ENCODE results near the gene RAP1A. TPM values are rescaled to one million over a fixed set of nuclear protein-coding genes. Genes with fewer than 3 reads are reported as not detected.
A peak's percentile ranks its signal among the peaks of the same experiment; 100 is the strongest.

The RAP1A gene
- total RNA-seq, 1 donor from 2014 or later: 219 TPM

DNA sequence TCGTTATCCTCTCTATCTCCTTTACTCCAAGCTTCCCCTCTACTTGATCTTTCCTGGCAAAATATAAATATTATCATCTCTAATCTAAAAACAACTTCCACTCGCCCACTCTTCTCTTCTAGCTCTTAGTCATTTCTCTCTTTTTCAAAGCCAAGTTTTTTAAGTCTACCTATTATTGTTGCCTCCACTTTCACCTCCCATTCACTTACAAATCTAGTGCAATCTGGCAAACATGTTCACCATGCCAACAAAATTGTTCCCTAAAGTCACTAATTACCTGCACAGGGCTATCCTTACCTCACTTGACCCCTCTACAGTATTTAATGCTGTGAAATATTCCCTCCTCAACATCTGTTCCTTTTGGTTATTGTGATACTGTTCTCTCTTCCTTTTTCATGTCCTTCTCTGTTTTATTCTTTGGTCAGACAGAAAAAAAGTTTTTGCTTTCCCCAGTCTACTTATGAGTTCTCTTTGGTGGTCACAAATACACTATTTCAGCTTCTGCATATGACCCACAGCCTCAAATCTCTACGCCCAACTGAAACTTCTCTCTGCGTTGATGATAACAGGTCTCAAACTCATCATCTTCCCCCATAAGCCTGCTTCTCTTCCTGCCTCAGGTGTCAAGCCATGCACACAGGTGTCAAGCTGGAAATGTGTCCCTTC, 31.9 kb upstream of the RAP1A start:
- Mint-ChIP-seq H3K36me3 (ENCODE audit: low read depth) (no peaks in the 10 kb centered on the region), H3K27ac (no peak overlapping the region), H3K9me3 (no peaks in the 10 kb centered on the region), H3K27me3 (ENCODE audit: low read depth) (no peaks in the 10 kb centered on the region), H3K4me3 (ENCODE audit: low read depth) (no peak overlapping the region), H3K4me1 (ENCODE audit: low read depth) (peaks cover 28% of the 10 kb centered on the region)
- no peak for DNase-seq (ENCODE audit: low spot score)
- intact Hi-C loops (cut with micrococcal nuclease): loop anchor here (2.0 kb wide), 1 partner anchor 13 kb away; no protein-coding TSS in a partner anchor

DNA sequence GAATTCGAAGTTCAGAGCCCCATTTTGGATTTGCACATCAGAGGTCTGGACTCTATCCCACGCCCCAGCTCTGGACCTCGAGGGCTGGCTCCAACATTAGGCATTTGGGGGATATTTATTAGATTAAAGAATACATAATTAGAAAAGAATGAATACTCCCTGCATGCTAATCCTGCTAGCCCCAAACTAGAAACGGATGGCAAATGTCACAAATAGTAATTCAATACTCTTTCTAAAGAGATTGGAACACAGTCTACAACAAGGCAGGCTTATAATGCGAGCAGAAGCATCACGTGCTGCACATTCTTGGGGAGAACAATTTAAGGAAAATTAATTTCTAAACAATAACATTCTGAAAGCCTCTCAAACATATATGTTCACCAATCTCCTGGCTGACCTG, 27.7 kb upstream of the RAP1A start:
- Mint-ChIP-seq H3K4me1 (ENCODE audit: low read depth) (peaks cover 67% of the 10 kb centered on the region), H3K36me3 (ENCODE audit: low read depth) (peaks cover 3% of the 10 kb centered on the region), H3K27me3 (ENCODE audit: low read depth) (no peaks in the 10 kb centered on the region), H3K9me3 (no peaks in the 10 kb centered on the region), H3K27ac (peak overlapping the region; percentile 89), H3K4me3 (ENCODE audit: low read depth) (no peak overlapping the region)
- no peak for DNase-seq (ENCODE audit: low spot score)
- intact Hi-C loops (cut with micrococcal nuclease): loop anchor here (1.0 to 10.0 kb wide), 6 partner anchors 24 to 707 kb away; no protein-coding TSS in a partner anchor

DNA sequence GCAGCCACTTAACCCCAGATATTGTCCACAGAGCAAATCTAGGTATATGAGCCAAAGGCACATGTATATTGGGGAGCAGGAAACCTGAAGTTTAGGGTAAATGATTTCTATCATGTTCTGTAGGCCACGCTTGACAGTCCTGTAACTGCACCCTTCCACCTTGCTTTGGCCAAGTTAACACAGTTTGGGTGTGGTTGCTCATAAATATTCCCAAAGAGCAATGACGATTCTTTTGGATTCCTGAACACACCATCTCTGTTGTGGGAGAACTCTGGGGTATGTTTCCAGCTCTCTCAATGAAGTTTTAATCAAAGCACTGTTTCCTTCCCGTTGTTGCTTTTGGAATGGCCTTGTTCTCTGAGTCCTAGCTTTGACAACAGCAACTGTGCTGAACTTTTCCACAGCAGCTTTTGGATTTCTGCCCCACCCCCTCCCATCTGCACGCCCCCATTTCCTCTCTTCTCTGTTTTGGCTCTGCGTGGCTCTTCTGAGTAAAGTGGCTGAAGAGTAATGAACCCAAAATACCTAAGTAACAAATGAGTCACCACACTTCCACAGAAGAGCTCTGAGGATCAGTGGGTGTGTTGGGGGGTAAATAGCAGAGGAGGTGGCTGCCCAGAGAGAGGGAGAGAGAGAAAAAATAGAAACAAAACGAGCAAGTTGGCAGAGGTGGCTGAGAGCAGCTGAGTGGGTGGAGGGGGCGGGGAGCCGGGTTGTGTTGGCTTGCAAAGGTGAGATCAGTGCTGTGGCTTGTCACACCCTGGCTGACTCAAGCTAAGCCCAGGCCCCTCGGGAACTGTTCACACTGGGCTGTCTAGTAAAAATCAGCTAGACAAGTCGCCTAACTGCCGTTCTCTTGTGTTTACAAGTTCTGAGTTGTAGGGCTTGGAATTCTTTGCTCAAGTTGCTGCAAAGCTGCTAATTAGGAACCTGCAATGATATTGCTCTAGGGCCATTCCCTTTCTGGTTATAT, 26.9 kb upstream of the RAP1A start:
- H3K27ac Mint-ChIP-seq: peak overlapping the region; percentile 89
- intact Hi-C loops (cut with micrococcal nuclease): loop anchor here (1.0 to 10.0 kb wide), 8 partner anchors 9 to 708 kb away; no protein-coding TSS in a partner anchor
- H3K4me1 Mint-ChIP-seq (ENCODE audit: low read depth): peaks cover 74% of the 10 kb centered on the region
- no peaks in the 10 kb centered on the region for H3K9me3 Mint-ChIP-seq
- peak; percentile 84 for DNase-seq (ENCODE audit: low spot score)
- H3K27me3 Mint-ChIP-seq (ENCODE audit: low read depth): no peaks in the 10 kb centered on the region
- peaks cover 3% of the 10 kb centered on the region for H3K36me3 Mint-ChIP-seq (ENCODE audit: low read depth)
- peak overlapping the region; percentile 54 for H3K4me3 Mint-ChIP-seq (ENCODE audit: low read depth)

DNA sequence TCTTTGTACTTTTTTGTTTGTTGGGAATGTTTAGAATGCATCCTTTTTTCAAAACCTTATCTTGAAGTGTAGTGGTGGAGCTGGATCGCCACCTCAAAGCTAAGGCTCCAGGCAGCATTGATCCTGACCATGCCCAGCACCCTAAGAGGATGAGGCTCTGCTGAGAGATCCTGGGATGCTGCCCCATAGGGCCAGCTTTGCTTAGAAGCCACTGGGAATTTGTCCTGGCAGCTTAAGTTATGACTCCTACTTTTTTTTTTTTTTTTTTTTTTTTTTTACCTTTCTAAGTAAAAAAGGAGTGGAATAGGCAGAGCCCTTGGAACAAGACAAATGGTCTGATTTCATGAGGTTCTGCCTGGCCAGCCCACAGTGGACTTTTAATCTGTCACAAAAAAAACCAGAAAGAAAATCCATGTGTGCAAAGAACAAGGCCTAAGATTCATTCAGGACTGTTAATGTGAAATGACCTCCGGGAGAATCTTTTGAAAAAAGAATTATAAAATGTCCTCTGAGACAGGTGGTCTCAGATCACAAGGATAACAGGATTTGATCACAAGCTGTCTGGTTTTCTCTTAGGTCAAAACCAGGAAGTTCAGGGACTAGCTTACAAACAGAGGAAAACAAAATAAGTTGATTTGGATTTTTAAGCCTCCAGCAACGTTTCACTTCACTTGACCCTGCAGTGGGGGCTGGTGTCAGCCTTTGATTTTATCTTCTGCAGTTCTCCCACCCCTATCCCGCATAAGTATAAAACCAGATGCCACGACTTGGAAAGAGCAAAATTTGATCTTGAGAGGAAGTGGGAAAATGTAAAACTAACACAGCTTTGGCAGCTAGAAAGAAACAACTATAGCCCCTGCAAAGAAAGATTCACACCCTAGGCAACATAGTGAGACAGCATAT, 25.9 kb upstream of the RAP1A start:
- no peak for DNase-seq (ENCODE audit: low spot score)
- peaks cover 3% of the 10 kb centered on the region for H3K36me3 Mint-ChIP-seq (ENCODE audit: low read depth)
- peak overlapping the region; percentile 89 for H3K27ac Mint-ChIP-seq
- no peaks in the 10 kb centered on the region for H3K27me3 Mint-ChIP-seq (ENCODE audit: low read depth)
- H3K9me3 Mint-ChIP-seq: no peaks in the 10 kb centered on the region
- H3K4me1 Mint-ChIP-seq (ENCODE audit: low read depth): peaks cover 84% of the 10 kb centered on the region
- intact Hi-C loops (cut with micrococcal nuclease): loop anchor here (1.0 to 10.0 kb wide), 7 partner anchors 8 to 709 kb away; no protein-coding TSS in a partner anchor
- peak overlapping the region; percentile 59 for H3K4me3 Mint-ChIP-seq (ENCODE audit: low read depth)

DNA sequence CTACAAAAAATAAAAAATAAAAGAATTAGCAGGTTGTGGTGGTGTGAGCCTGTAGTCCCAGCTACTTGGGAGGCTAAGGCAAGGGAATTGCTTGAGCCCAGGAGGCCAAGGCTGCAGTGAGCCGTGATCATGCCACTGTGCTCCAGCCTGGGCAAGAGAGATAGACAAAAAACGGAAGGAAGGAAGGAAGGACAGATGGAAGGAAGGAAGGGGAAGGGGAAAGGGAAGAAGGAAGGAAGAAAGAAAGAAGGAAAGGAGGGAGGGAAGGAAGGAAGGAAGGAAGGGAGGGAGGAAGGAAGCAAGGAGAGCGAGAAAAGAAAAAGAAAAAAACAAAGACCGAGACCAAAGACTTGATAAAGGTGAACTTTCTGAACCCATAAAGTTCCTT, 25.3 kb upstream of the RAP1A start:
- no peak for DNase-seq (ENCODE audit: low spot score)
- H3K4me1 Mint-ChIP-seq (ENCODE audit: low read depth): peaks cover 87% of the 10 kb centered on the region
- H3K9me3 Mint-ChIP-seq: no peaks in the 10 kb centered on the region
- intact Hi-C loops (cut with micrococcal nuclease): loop anchor here (10.0 kb wide), 1 partner anchor 709 kb away; no protein-coding TSS in a partner anchor
- peaks cover 3% of the 10 kb centered on the region for H3K36me3 Mint-ChIP-seq (ENCODE audit: low read depth)
- peak overlapping the region; percentile 59 for H3K4me3 Mint-ChIP-seq (ENCODE audit: low read depth)
- no peaks in the 10 kb centered on the region for H3K27me3 Mint-ChIP-seq (ENCODE audit: low read depth)
- peak overlapping the region; percentile 89 for H3K27ac Mint-ChIP-seq

DNA sequence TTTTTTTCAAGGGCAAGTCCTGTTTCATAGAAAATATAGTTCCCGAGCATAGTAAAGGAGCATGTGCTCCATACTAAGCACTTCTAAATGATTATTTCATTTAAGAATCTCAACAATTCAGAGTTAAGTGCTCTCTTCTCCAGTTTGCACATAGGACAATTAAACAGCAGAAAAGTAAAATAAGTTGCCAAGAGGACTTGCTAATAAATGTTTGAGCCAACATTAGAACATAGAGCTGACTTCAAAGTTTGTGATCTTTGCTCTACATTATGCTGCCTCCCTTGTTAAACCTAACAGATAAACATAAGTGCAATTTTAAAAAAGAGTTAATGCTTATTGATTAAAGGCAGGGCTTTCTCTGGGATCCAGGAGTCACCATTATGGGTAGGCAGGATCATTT, 23.8 kb upstream of the RAP1A start:
- H3K4me1 Mint-ChIP-seq (ENCODE audit: low read depth): peaks cover 93% of the 10 kb centered on the region
- intact Hi-C loops (cut with micrococcal nuclease): loop anchor here (10.0 kb wide), 1 partner anchor 711 kb away; no protein-coding TSS in a partner anchor
- H3K9me3 Mint-ChIP-seq: no peaks in the 10 kb centered on the region
- H3K4me3 Mint-ChIP-seq (ENCODE audit: low read depth): no peak overlapping the region
- no peaks in the 10 kb centered on the region for H3K27me3 Mint-ChIP-seq (ENCODE audit: low read depth)
- H3K36me3 Mint-ChIP-seq (ENCODE audit: low read depth): peaks cover 12% of the 10 kb centered on the region
- DNase-seq (ENCODE audit: low spot score): no peak
- peak overlapping the region; percentile 80 for H3K27ac Mint-ChIP-seq

DNA sequence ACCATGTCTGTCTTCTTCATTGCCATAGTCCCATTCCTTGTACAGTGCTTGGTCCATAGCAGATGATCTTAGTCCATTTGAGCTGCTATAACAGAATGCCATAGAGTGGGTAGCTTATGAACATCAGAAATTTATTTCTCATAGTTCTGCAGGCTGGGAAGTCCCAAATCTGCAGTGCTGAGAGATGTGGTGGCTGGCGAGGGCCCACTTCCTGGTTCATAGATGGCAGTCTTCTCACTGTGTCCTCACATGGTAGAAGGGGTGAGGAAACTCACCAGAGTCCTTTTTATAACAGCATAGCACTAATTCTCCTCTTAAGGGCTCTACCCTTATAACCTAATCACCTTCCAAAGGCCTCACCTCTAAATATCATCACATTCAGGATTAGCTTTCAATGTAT, 23.1 kb upstream of the RAP1A start:
- H3K36me3 Mint-ChIP-seq (ENCODE audit: low read depth): peaks cover 14% of the 10 kb centered on the region
- H3K9me3 Mint-ChIP-seq: no peaks in the 10 kb centered on the region
- DNase-seq (ENCODE audit: low spot score): peak; percentile 30
- peak overlapping the region; percentile 6 for H3K4me3 Mint-ChIP-seq (ENCODE audit: low read depth)
- intact Hi-C loops (cut with micrococcal nuclease): loop anchor here (10.0 kb wide), 1 partner anchor 712 kb away; no protein-coding TSS in a partner anchor
- H3K27me3 Mint-ChIP-seq (ENCODE audit: low read depth): no peaks in the 10 kb centered on the region
- H3K27ac Mint-ChIP-seq: peak overlapping the region; percentile 80
- peaks cover 93% of the 10 kb centered on the region for H3K4me1 Mint-ChIP-seq (ENCODE audit: low read depth)

DNA sequence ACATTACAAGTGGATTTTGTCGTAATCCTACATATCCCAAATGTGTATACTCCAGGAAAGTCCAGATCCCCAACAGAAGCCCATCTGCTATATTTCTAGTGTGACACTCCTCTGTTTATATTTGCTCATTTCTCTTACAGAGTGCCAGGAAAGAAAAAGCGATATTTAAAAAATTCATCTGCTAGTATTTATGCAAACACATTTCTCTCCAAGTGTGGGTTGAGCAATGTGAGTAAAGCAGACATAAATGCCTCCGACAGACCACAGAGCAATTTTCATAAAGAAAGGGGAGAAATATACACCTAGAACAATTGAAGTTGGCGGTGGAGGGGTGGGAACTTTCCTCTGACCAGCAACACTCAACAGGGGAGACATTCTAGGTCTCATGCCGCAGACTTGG, 22.2 kb upstream of the RAP1A start:
- no peak for DNase-seq (ENCODE audit: low spot score)
- Mint-ChIP-seq H3K9me3 (no peaks in the 10 kb centered on the region), H3K4me1 (ENCODE audit: low read depth) (peaks cover 92% of the 10 kb centered on the region), H3K36me3 (ENCODE audit: low read depth) (peaks cover 14% of the 10 kb centered on the region), H3K27me3 (ENCODE audit: low read depth) (no peaks in the 10 kb centered on the region), H3K27ac (peak overlapping the region; percentile 80), H3K4me3 (ENCODE audit: low read depth) (no peak overlapping the region)
- intact Hi-C loops (cut with micrococcal nuclease): loop anchor here (10.0 kb wide), 1 partner anchor 713 kb away; no protein-coding TSS in a partner anchor

DNA sequence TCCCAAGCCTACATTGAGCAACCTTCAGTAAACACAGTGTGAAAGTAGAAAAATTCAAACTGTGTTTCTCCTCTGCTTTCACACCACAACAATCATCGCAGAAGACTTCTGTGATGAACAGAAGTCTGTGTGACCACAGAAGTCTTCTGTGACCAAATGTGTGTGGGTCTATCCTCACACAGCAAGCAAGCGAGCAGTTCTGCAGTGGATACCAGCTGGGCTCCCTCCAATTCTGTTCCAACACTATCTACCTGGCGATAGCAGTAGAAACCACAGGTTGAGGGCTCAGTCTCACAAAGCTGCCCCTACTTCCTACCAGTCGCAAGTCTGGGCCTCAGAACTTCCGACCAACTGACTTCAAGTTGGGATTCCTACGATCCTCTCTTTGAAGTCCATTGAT, 21.0 kb upstream of the RAP1A start:
- H3K36me3 Mint-ChIP-seq (ENCODE audit: low read depth): peaks cover 18% of the 10 kb centered on the region

DNA sequence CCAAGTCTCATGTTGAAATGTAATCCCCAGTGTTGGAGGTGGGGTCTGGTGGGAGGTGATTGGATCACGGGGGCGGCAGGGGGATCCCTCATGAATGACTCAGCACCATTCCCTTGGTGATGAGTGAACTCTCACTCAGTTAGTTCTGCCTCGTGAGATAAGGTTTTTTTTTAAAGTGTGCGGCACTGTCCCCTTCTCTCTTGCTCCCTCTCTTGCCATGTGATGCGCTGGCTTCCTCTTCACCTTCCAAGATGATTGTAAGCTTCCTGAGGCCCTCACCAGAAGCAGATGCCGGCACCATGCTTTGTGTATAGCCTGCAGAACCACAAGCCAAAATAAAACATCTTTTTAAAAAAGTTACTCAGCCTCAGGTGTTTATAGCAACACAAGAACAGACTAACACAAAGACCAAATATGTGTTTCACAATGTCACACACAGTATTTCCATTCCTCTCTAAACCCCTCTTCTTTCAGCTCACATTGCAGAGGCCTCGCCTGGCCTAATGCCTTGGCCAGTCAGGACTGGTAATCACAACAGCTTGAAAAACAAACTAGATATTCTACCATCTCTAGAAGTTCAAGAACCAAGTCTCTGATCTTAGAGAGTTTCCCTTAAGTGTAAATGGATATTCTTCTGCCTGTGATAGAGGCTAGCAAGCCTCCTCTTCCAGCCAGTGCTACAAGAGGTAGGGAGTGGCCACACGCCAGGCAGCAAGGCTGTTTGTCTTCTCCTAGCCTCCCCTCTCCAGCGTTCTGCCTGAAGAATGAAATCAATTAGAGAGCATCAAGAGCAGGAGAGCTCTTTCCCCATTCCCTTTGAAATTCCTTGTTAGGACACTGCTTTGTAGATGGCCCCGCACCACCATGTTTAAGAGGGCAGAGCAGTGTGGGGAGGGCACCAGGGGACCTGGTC, 19.6 kb upstream of the RAP1A start:
- DNase-seq (ENCODE audit: low spot score): no peak
- H3K27me3 Mint-ChIP-seq (ENCODE audit: low read depth): no peaks in the 10 kb centered on the region
- no peaks in the 10 kb centered on the region for H3K9me3 Mint-ChIP-seq
- peaks cover 17% of the 10 kb centered on the region for H3K36me3 Mint-ChIP-seq (ENCODE audit: low read depth)
- H3K4me1 Mint-ChIP-seq (ENCODE audit: low read depth): peaks cover 95% of the 10 kb centered on the region
- peak overlapping the region; percentile 35 for H3K4me3 Mint-ChIP-seq (ENCODE audit: low read depth)
- H3K27ac Mint-ChIP-seq: peak overlapping the region; percentile 98
- intact Hi-C loops (cut with micrococcal nuclease): loop anchor here (2.0 to 10.0 kb wide), 4 partner anchors 13 to 927 kb away; partner anchors contain the start of gene RAP1A

More for the DNA sequence above, 21.0 kb upstream of the RAP1A start:
- Mint-ChIP-seq H3K9me3 (no peaks in the 10 kb centered on the region), H3K27me3 (ENCODE audit: low read depth) (no peaks in the 10 kb centered on the region), H3K4me1 (ENCODE audit: low read depth) (peaks cover 95% of the 10 kb centered on the region), H3K27ac (peak overlapping the region; percentile 96), H3K4me3 (ENCODE audit: low read depth) (peak overlapping the region; percentile 59)
- DNase-seq (ENCODE audit: low spot score): no peak
- intact Hi-C loops (cut with micrococcal nuclease): loop anchor here (10.0 kb wide), 1 partner anchor 714 kb away; no protein-coding TSS in a partner anchor

DNA sequence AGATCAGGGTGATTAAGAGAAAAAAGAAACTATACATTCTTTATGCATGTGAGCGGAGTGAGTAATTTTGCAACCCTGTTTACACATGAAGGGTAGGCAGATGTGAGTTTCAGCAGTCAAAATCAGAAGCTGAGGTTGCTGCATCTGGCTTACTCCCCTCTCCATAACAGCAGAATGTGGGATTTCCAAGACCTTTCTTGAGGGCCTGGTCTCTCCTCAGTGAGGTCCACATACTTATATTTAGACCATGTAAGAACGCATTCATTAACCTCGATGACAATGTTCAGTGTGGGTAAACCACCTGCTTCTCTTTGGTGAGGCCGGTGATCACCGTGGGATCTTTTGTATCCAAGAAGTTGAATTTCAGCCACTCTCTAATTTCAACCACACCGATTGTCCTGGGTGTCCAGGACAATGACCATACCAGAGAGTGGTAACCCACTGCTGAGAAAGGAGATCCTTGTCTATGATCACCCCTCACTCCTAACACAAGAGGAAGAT, 18.7 kb upstream of the RAP1A start:
- H3K9me3 Mint-ChIP-seq: no peaks in the 10 kb centered on the region
- H3K27ac Mint-ChIP-seq: peak overlapping the region; percentile 98
- peaks cover 94% of the 10 kb centered on the region for H3K4me1 Mint-ChIP-seq (ENCODE audit: low read depth)
- H3K4me3 Mint-ChIP-seq (ENCODE audit: low read depth): peak overlapping the region; percentile 71
- intact Hi-C loops (cut with micrococcal nuclease): loop anchor here (1.0 to 2.0 kb wide), 5 partner anchors 8 to 928 kb away; partner anchors contain the start of gene RAP1A
- H3K27me3 Mint-ChIP-seq (ENCODE audit: low read depth): no peaks in the 10 kb centered on the region
- H3K36me3 Mint-ChIP-seq (ENCODE audit: low read depth): peaks cover 18% of the 10 kb centered on the region
- DNase-seq (ENCODE audit: low spot score): no peak

Data from activated T-helper 2 cell treated with anti-CD3 and anti-CD28 coated beads, Interferon-gamma antibody, Interleukin-2, Interleukin-4, amounts not matched to agents 10 μg/mL and 5 μg/mL and 100 μg/mL, durations not matched to agents 14 hours and 24 hours and 36 hours (primary cell).